ENCODE measurements around the gene FUBP3. TPM values are rescaled to one million over a fixed set of nuclear protein-coding genes. Genes with fewer than 3 reads are reported as not detected.

The FUBP3 gene
- polyA plus RNA-seq, 2 of the 4 experiments (the other 2 are of a cell fraction), result 43.5 to 67.7 TPM

GRCh38 chr9:130660683-130661450, 81.5 kb downstream of the FUBP3 start:
- Histone ChIP-seq H3K4me3 (peak overlapping the region; percentile 48), H3K9me3 (no peaks in the 10 kb centered on the region), H3K4me2 (peak overlapping the region; percentile 98), H3K4me1 (peaks cover 36% of the 10 kb centered on the region), H3K27ac (peak overlapping the region; percentile 9 to 63; a peak in 3 of 6 replicates)
- 33% methylated on average over 29 of the region's 82 CpGs for WGBS (ENCODE audit: missing lambda C conversion rate)
- FAIRE-seq, result no peak
- ATAC-seq, result peak in 1 of 2 experiments; percentile 50; a peak in 3 of 6 replicates
- no peak for DNase-seq (ENCODE audit: low read depth in 1 of 2, low spot score in 1 of 2)
- ChIA-PET CTCF (interaction anchor here (1.3 kb wide), 1 partner anchor 21 kb away, joined by 5 read pairs; no protein-coding TSS in a partner anchor), POLR2A (no interaction called here)
- TF ChIP-seq FOSL2 (IDR thresholded peaks at IDR 0.05) (no peak), FOSL2 (CRISPR knock-in tag; IDR thresholded peaks at IDR 0.05) (no peak), MYC (IDR thresholded peaks at IDR 0.05; ENCODE audit: borderline replicate concordance, low read length) (no peak), CBX2 (IDR thresholded peaks at IDR 0.05; ENCODE audit: borderline replicate concordance, low read depth) (no peak), CHD2 (IDR thresholded peaks at IDR 0.05; ENCODE audit: low read length, partially characterized antibody) (no peak), ZC3H11A (IDR thresholded peaks at IDR 0.05) (no peak), CBX8 (IDR thresholded peaks at IDR 0.05) (no peak), RAD21 (conservative IDR thresholded peaks at IDR 0.05 in 1 of 2, IDR thresholded peaks at IDR 0.05 in 1 of 2) (no peak), HEYL (CRISPR knock-in tag; IDR thresholded peaks at IDR 0.05) (no peak)

- POLR2A ChIA-PET, result no interaction called here
- Histone ChIP-seq H3K4me2 (peak overlapping the region; percentile 98), H3K4me1 (peaks cover 36% of the 10 kb centered on the region), H3K4me3 (peak overlapping the region; percentile 48; the same call in 1 of the 3 replicates), H3K27ac (no peak overlapping the region), H3K9me3 (no peaks in the 10 kb centered on the region)
- CTCF ChIA-PET, result interaction anchor here (1.0 kb wide), 1 partner anchor 48 kb away, joined by 3 read pairs; no protein-coding TSS in a partner anchor
- no peak for FAIRE-seq
- ATAC-seq, result no peak
- WGBS (ENCODE audit: missing lambda C conversion rate), result 35% methylated on average over 35 of the region's 47 CpGs
- no peak for TF ChIP-seq SREBF2 (IDR thresholded peaks at IDR 0.05)
- TF ChIP-seq CTCF (IDR thresholded peaks at IDR 0.05), result no peak
- no peak for TF ChIP-seq JUN (IDR thresholded peaks at IDR 0.05)
- TF ChIP-seq USF2 (IDR thresholded peaks at IDR 0.05), result no peak
- no peak for TF ChIP-seq MAZ (IDR thresholded peaks at IDR 0.05; ENCODE audit: borderline replicate concordance, low read depth, low read length)
- no peak for TF ChIP-seq REST (IDR thresholded peaks at IDR 0.05)
- DNase-seq (ENCODE audit: low read depth in 1 of 2, low spot score in 1 of 2), result no peak
Measured at GRCh38 chr9:130661451-130662098, 82.2 kb downstream of the FUBP3 start.

Data from A549 (cell line).